GM12892 (cell line): ENCODE results near the gene WFS1.

Experiments
- POLR2A ChIP-seq: IDR thresholded peaks from 2 replicates; pipeline ENCODE4 v1.6.1; 2011; ENCODE audit warnings: low read depth, low read length, control low read depth
- POLR2AphosphoS5 ChIP-seq: IDR thresholded peaks from 2 replicates; pipeline ENCODE4 v1.6.1; 2011; ENCODE audit warnings: low read depth, low read length, control low read depth
- TAF1 ChIP-seq: IDR thresholded peaks from 2 replicates; pipeline ENCODE4 v1.6.1; 2011; ENCODE audit warnings: low read depth, mild to moderate bottlenecking, control low read depth, low read length, borderline replicate concordance

- TF ChIP-seq POLR2A (no peak), POLR2AphosphoS5 (no peak), TAF1 (no peak)
These were observed 23.4 kb downstream of the WFS1 start for GRCh38 chr4:6293097-6293445.
